HCT116 (cell line): Measurements from ENCODE around the gene SDK1. TPM values are rescaled to one million over a fixed set of nuclear protein-coding genes. Genes with fewer than 3 reads are reported as not detected.

Experiments used
- ATAC-seq: fragments of 200-7000 bp; cut with Tn5 transposase; 2 replicates; pipeline ENCODE4 v1.9.1; 2020; ENCODE audit warnings: mild to moderate bottlenecking, moderate library complexity
- BruUV-seq: library from RNA; stranded (reverse); fragments of 400-500 nt; replicated peaks from 2 replicates; lab custom pipeline; 2021; lab: Mats Ljungman, UMichigan
- CTCF ChIA-PET: fragments of 300-600 bp; sonication (Branson Sonifier 250); formaldehyde crosslinking; loops from one replicate; lab custom pipeline; 2021; ENCODE audit warnings: antibody characterized with exemption; lab: Charles Lee
- POLR2A ChIA-PET: fragments of 300-600, 350-600 bp; sonication (Branson Sonifier 250); formaldehyde crosslinking; loops from one replicate; lab custom pipeline; 2021; ENCODE audit warnings: antibody characterized with exemption; lab: Charles Lee
- RAD21 ChIA-PET, 2 experiments: fragments of 300-600 bp; sonication (Branson Sonifier 250); formaldehyde crosslinking; loops; one replicate each; lab custom pipeline; 2023; ENCODE audit warnings: low total read pairs in 2 of 2; ENCODE audit not compliant: uncharacterized antibody in 2 of 2, unreplicated experiment in 2 of 2, low non-redundant PET in 1 of 2; lab: Charles Lee
- DNase-seq: peaks from one replicate; pipeline ENCODE4 v3.0.0-alpha.2; 2010; ENCODE audit warnings: low read depth, low spot score
- H2AFZ ChIP-seq: fragments of 200-600 bp; shearing (Covaris generic), sonication (generic); 2 replicates; pipeline ENCODE4 v1.6.1; 2017; ENCODE audit warnings: low read depth, mixed run types, mixed read lengths, antibody characterized with exemption, low read length; ENCODE audit not compliant: poor library complexity, severe bottlenecking
- H3K27ac ChIP-seq: 2 replicates; pipeline ENCODE4 v1.5.1; 2012; ENCODE audit warnings: low read depth, low read length
- H3K27me3 ChIP-seq: fragments of 200-600 bp; sonication (generic); 2 replicates; pipeline ENCODE4 v1.6.1; 2016; ENCODE audit warnings: mixed run types, low read length, mixed read lengths; ENCODE audit not compliant: insufficient read depth
- H3K36me3 ChIP-seq, 2 experiments: fragments of 200-500 bp in 1 of 2; fragments of 200-600 bp in 1 of 2; sonication (Bioruptor generic) in 1 of 2; sonication (generic) in 1 of 2; 2 replicates each; pipeline versions ENCODE4 v1.5.1 to v1.6.1; 2014 to 2016; ENCODE audit warnings: low read length in 2 of 2, inconsistent platforms in 1 of 2, mixed read lengths in 1 of 2, mixed run types in 1 of 2; ENCODE audit not compliant: insufficient read depth in 2 of 2, control insufficient read depth in 1 of 2
- H3K4me1 ChIP-seq, 2 experiments: fragments of 200-600 bp in 1 of 2; sonication (generic) in 1 of 2; 2 replicates each; pipeline versions ENCODE4 v1.5.1 to v1.6.1; 2012 to 2017; ENCODE audit warnings: low read length in 2 of 2, inconsistent platforms in 1 of 2, mild to moderate bottlenecking in 1 of 2, mixed read lengths in 1 of 2, mixed run types in 1 of 2, moderate library complexity in 1 of 2; ENCODE audit not compliant: insufficient read depth in 2 of 2, control insufficient read depth in 1 of 2
- H3K4me2 ChIP-seq: fragments of 200-600 bp; sonication (generic); 2 replicates; pipeline ENCODE4 v1.6.1; 2017; ENCODE audit warnings: mixed run types, low read length, mixed read lengths
- H3K4me3 ChIP-seq, 2 experiments: fragments of 200-600 bp in 1 of 2; sonication (generic) in 1 of 2; replicated peaks in 1 of 2; 2 replicates each; pipeline ENCODE4 v1.5.1; 2011 to 2016; ENCODE audit warnings: low read length in 2 of 2, control low read depth in 1 of 2, low read depth in 1 of 2, mild to moderate bottlenecking in 1 of 2, mixed read lengths in 1 of 2, mixed run types in 1 of 2
- H3K79me2 ChIP-seq: fragments of 200-600 bp; sonication (generic); 2 replicates; pipeline ENCODE4 v1.6.1; 2017; ENCODE audit warnings: mild to moderate bottlenecking, mixed run types, low read length, moderate library complexity, mixed read lengths; ENCODE audit not compliant: insufficient read depth
- H3K9ac ChIP-seq: fragments of 200-600 bp; sonication (generic); 2 replicates; pipeline ENCODE4 v1.6.1; 2016; ENCODE audit warnings: low read length, mixed read lengths
- H3K9me2 ChIP-seq: fragments of 200-600 bp; sonication (generic), shearing (Covaris generic); 2 replicates; pipeline ENCODE4 v1.6.1; 2017; ENCODE audit warnings: mixed run types, mild to moderate bottlenecking, moderate library complexity; ENCODE audit not compliant: insufficient read depth
- H3K9me3 ChIP-seq, 2 experiments: fragments of 200-500 bp in 1 of 2; fragments of 200-600 bp in 1 of 2; sonication (Bioruptor generic) in 1 of 2; sonication (generic) in 1 of 2; 2 replicates each; pipeline ENCODE4 v1.6.1; 2014 to 2017; ENCODE audit warnings: low read length in 2 of 2, mixed read lengths in 2 of 2, inconsistent platforms in 1 of 2, low read depth in 1 of 2, mild to moderate bottlenecking in 1 of 2, mixed run types in 1 of 2, moderate library complexity in 1 of 2; ENCODE audit not compliant: control insufficient read depth in 1 of 2, insufficient read depth in 1 of 2
- H4K20me1 ChIP-seq: fragments of 200-600 bp; sonication (generic), shearing (Covaris generic); 2 replicates; pipeline ENCODE4 v1.6.1; 2017; ENCODE audit warnings: mixed run types, mild to moderate bottlenecking, moderate library complexity; ENCODE audit not compliant: insufficient read depth
- CBX3 ChIP-seq: IDR thresholded peaks from 2 replicates; pipeline ENCODE4 v1.6.1; 2012; ENCODE audit warnings: low read depth
- CEBPB ChIP-seq: IDR thresholded peaks from 2 replicates; pipeline ENCODE4 v1.6.1; 2012; ENCODE audit warnings: low read depth
- CTCF ChIP-seq, 3 experiments: fragments of 200-600 bp in 1 of 3; sonication (generic) in 1 of 3; IDR thresholded peaks in 2 of 3; conservative IDR thresholded peaks in 1 of 3; 2 replicates each; pipeline ENCODE4 v1.5.1; 2012 to 2017; ENCODE audit warnings: low read depth in 2 of 3, low read length in 2 of 3, antibody characterized with exemption in 1 of 3, borderline replicate concordance in 1 of 3, control low read depth in 1 of 3, mild to moderate bottlenecking in 1 of 3, mixed read lengths in 1 of 3, mixed run types in 1 of 3, moderate library complexity in 1 of 3; ENCODE audit not compliant: insufficient read depth in 1 of 3
- EGR1 ChIP-seq: IDR thresholded peaks from 2 replicates; pipeline ENCODE4 v1.6.1; 2012; ENCODE audit warnings: low read depth
- ELF1 ChIP-seq: IDR thresholded peaks from 2 replicates; pipeline ENCODE4 v1.6.1; 2012; ENCODE audit warnings: low read depth, borderline replicate concordance
- FOSL1 ChIP-seq: IDR thresholded peaks from 2 replicates; pipeline ENCODE4 v1.6.1; 2012; ENCODE audit warnings: low read depth
- MAX ChIP-seq: IDR thresholded peaks from 2 replicates; pipeline ENCODE4 v1.6.1; 2012
- POLR2AphosphoS5 ChIP-seq: IDR thresholded peaks from 2 replicates; pipeline ENCODE4 v1.6.1; 2011; ENCODE audit warnings: mild to moderate bottlenecking, low read depth, low read length, moderate library complexity
- REST ChIP-seq: IDR thresholded peaks from 2 replicates; pipeline ENCODE4 v1.6.1; 2012; ENCODE audit warnings: low read depth
- SIN3A ChIP-seq: IDR thresholded peaks from 2 replicates; pipeline ENCODE4 v1.6.1; 2012; ENCODE audit warnings: low read depth
- SP1 ChIP-seq: IDR thresholded peaks from 2 replicates; pipeline ENCODE4 v1.6.1; 2012; ENCODE audit warnings: low read depth
- TCF7L2 ChIP-seq: IDR thresholded peaks from 2 replicates; pipeline ENCODE4 v1.7.0; 2011; ENCODE audit warnings: borderline replicate concordance, inconsistent platforms; ENCODE audit not compliant: insufficient read depth, insufficient read length; ENCODE audit errors: extremely low read depth
- YY1 ChIP-seq: IDR thresholded peaks from 2 replicates; pipeline ENCODE4 v1.6.1; 2011; ENCODE audit warnings: low read length, low read depth, moderate library complexity, mild to moderate bottlenecking; ENCODE audit not compliant: insufficient replicate concordance; ENCODE audit errors: extremely low read depth
- ZFX ChIP-seq: fragments of 450-650 bp; IDR thresholded peaks from 2 replicates; pipeline ENCODE4 v1.6.1; 2017
- ZNF274 ChIP-seq: fragments of 200-500 bp; sonication (Bioruptor generic); IDR thresholded peaks from 2 replicates; pipeline ENCODE4 v1.6.1; 2014; ENCODE audit warnings: mild to moderate bottlenecking, low read depth, low read length, inconsistent platforms
- intact Hi-C: fragments of 100-400 bp; cut with micrococcal nuclease; formaldehyde crosslinking; loops from 2 replicates; pipeline ENCODE4 v1.10.0; 2022
- total RNA-seq: library from RNA; stranded (reverse); gene quantifications from one replicate; pipeline ENCODE4 v1.2.1, GENCODE V29; 2021; ENCODE audit not compliant: unreplicated experiment

Gene SDK1
- total RNA-seq, 1 experiment from 2014 or later, result 0.05 TPM

GRCh38 chr7:4210821-4211220, 909.8 kb downstream of the SDK1 start:
- H3K4me3 ChIP-seq, result no peak overlapping the region
- no peak overlapping the region for H3K27ac ChIP-seq
- no peaks in the 10 kb centered on the region for H3K4me1 ChIP-seq
- H3K36me3 ChIP-seq, result no peaks in the 10 kb centered on the region
- H3K79me2 ChIP-seq, result no peaks in the 10 kb centered on the region
- no peak for TF ChIP-seq CBX3
- TF ChIP-seq SIN3A, result no peak
- no peak for TF ChIP-seq ELF1
- TF ChIP-seq EGR1, result no peak
- no peak for TF ChIP-seq MAX
- no peak for TF ChIP-seq REST
- TF ChIP-seq CEBPB, result no peak
- TF ChIP-seq TCF7L2, result no peak
- no peak for TF ChIP-seq SP1
- no peak for TF ChIP-seq YY1
- TF ChIP-seq CTCF (IDR thresholded peaks at IDR 0.05 in 2 of 3, conservative IDR thresholded peaks at IDR 0.05 in 1 of 3; ENCODE audit: borderline replicate concordance in 1 of 3, insufficient read depth in 1 of 3, low read depth in 2 of 3, low read length in 2 of 3), result no peak
- no peak for TF ChIP-seq ZNF274
- TF ChIP-seq FOSL1, result no peak
- TF ChIP-seq POLR2AphosphoS5, result no peak
- no peak for TF ChIP-seq ZFX
- TF ChIP-seq, all 23 proteins: peak for 0
- ATAC-seq (no peak), DNase-seq (no peak)
- RAD21 ChIA-PET, result no interaction called here
- BruUV-seq, result no TSS peak
- H3K4me2 ChIP-seq, result no peak overlapping the region
- intact Hi-C loops, result no loop called here
- H3K9me2 ChIP-seq, result no peaks in the 10 kb centered on the region
- H2AFZ ChIP-seq, result no peak overlapping the region
- no peaks in the 10 kb centered on the region for H4K20me1 ChIP-seq
- POLR2A ChIA-PET, result no interaction called here
- H3K9ac ChIP-seq, result no peak overlapping the region
- H3K9me3 ChIP-seq, result no peaks in the 10 kb centered on the region
- H3K27me3 ChIP-seq, result no peaks in the 10 kb centered on the region
- CTCF ChIA-PET, result no interaction called here
